SK-N-SH (cell line): ENCODE results near the gene FMN2. TPM values are rescaled to one million over a fixed set of nuclear protein-coding genes. Genes with fewer than 3 reads are reported as not detected.

ENCODE experiments used
- CTCF ChIA-PET: fragments of 300-600, 350-600 bp; formaldehyde crosslinking; extraction: SDS; loops from one replicate; lab custom pipeline; 2021; lab: Yijun Ruan, JAX
- POLR2A ChIA-PET: fragments of 350-600 bp; sonication (Branson Sonifier 250); formaldehyde crosslinking; extraction: SDS; loops from one replicate; lab custom pipeline; 2020; ENCODE audit warnings: antibody characterized with exemption, inconsistent platforms; lab: Yijun Ruan, JAX
- DNase-seq: peaks from one replicate; pipeline ENCODE4 v3.0.0; 2012
- H2AFZ ChIP-seq: fragments of 200-600 bp; sonication (generic); 2 replicates; pipeline ENCODE4 v1.8.1; 2016; ENCODE audit warnings: antibody characterized with exemption, mild to moderate bottlenecking, low read depth
- H3F3A ChIP-seq: fragments of 200-600 bp; sonication (generic); replicated peaks from 2 replicates; pipeline ENCODE3; 2016; ENCODE audit warnings: antibody characterized with exemption, mild to moderate bottlenecking; ENCODE audit not compliant: insufficient read depth
- H3K27ac ChIP-seq, 2 experiments: fragments of 200-500 bp in 1 of 2; fragments of 200-600 bp in 1 of 2; sonication (Bioruptor generic) in 1 of 2; sonication (generic), shearing (Covaris generic) in 1 of 2; 2 replicates each; pipeline versions ENCODE4 v1.5.1 to v1.6.1; 2014 to 2016; ENCODE audit warnings: low read depth in 2 of 2, inconsistent platforms in 1 of 2, low read length in 1 of 2, mild to moderate bottlenecking in 1 of 2, mixed read lengths in 1 of 2
- H3K27me3 ChIP-seq: fragments of 200-600 bp; sonication (generic), shearing (Covaris generic); 2 replicates; pipeline ENCODE4 v1.6.1; 2016; ENCODE audit warnings: mixed run types; ENCODE audit not compliant: insufficient read depth
- H3K36me3 ChIP-seq, 2 experiments: fragments of 200-500 bp in 1 of 2; fragments of 200-600 bp in 1 of 2; sonication (Bioruptor generic) in 1 of 2; sonication (generic) in 1 of 2; replicated peaks in 1 of 2; 2 replicates each; pipeline versions ENCODE3 to v1.5.1; 2014 to 2016; ENCODE audit warnings: low read length in 1 of 2, mild to moderate bottlenecking in 1 of 2; ENCODE audit not compliant: insufficient read depth in 2 of 2, control insufficient read depth in 1 of 2
- H3K4me1 ChIP-seq, 2 experiments: fragments of 200-500 bp in 1 of 2; fragments of 200-600 bp in 1 of 2; sonication (Bioruptor generic) in 1 of 2; sonication (generic), shearing (Covaris generic) in 1 of 2; 2 replicates each; pipeline versions ENCODE4 v1.5.1 to v1.6.1; 2014 to 2016; ENCODE audit warnings: low read depth in 1 of 2, low read length in 1 of 2, mixed run types in 1 of 2; ENCODE audit not compliant: insufficient read depth in 2 of 2, control insufficient read depth in 1 of 2
- H3K4me2 ChIP-seq: fragments of 200-600 bp; sonication (generic), shearing (Covaris generic); 2 replicates; pipeline ENCODE4 v1.6.1; 2017; ENCODE audit warnings: mixed run types
- H3K4me3 ChIP-seq, 2 experiments: fragments of 200-500 bp in 1 of 2; fragments of 200-600 bp in 1 of 2; sonication (Bioruptor generic) in 1 of 2; sonication (generic), shearing (Covaris generic) in 1 of 2; 2 replicates each; pipeline versions ENCODE4 v1.5.1 to v1.8.1; 2014 to 2016; ENCODE audit warnings: low read depth in 2 of 2, inconsistent platforms in 1 of 2, low read length in 1 of 2, mild to moderate bottlenecking in 1 of 2, mixed read lengths in 1 of 2, moderate library complexity in 1 of 2
- H3K79me2 ChIP-seq: fragments of 200-600 bp; sonication (generic); 2 replicates; pipeline ENCODE4 v1.8.1; 2017; ENCODE audit warnings: mild to moderate bottlenecking; ENCODE audit not compliant: insufficient read depth
- H3K9ac ChIP-seq: fragments of 200-600 bp; sonication (generic); 2 replicates; pipeline ENCODE4 v1.6.1; 2017; ENCODE audit warnings: mixed run types
- H3K9me2 ChIP-seq: fragments of 200-600 bp; sonication (generic); 2 replicates; pipeline ENCODE4 v1.6.1; 2017; ENCODE audit warnings: mixed run types
- H3K9me3 ChIP-seq: fragments of 200-600 bp; sonication (generic); 2 replicates; pipeline ENCODE4 v1.6.1; 2017; ENCODE audit warnings: mixed run types, mild to moderate bottlenecking, moderate library complexity
- H4K20me1 ChIP-seq: fragments of 200-600 bp; sonication (generic); 2 replicates; pipeline ENCODE4 v1.6.1; 2017; ENCODE audit warnings: mild to moderate bottlenecking, mixed run types; ENCODE audit not compliant: insufficient read depth
- CHD2 ChIP-seq: fragments of 150-350 bp; IDR thresholded peaks from 2 replicates; pipeline ENCODE4 v1.6.1; 2018; ENCODE audit warnings: low read length; ENCODE audit not compliant: partially characterized antibody
- CTCF ChIP-seq: fragments of 200-600 bp; sonication (generic); IDR thresholded peaks from 2 replicates; pipeline ENCODE4 v1.6.1; 2017; ENCODE audit warnings: antibody characterized with exemption, mild to moderate bottlenecking, moderate library complexity
- ELF1 ChIP-seq: IDR thresholded peaks from 2 replicates; pipeline ENCODE4 v1.4.0; 2012
- EP300 ChIP-seq, 2 experiments: IDR thresholded peaks; 2 replicates each; pipeline versions ENCODE4 v1.4.0 to v1.6.1; 2012; ENCODE audit warnings: borderline replicate concordance in 1 of 2, low read depth in 1 of 2, low read length in 1 of 2
- EZH2phosphoT487 ChIP-seq: fragments of 200-600 bp; sonication (generic); IDR thresholded peaks from 2 replicates; pipeline ENCODE4 v1.6.1; 2017; ENCODE audit warnings: low read depth, mixed run types, mild to moderate bottlenecking, antibody characterized with exemption, moderate library complexity, borderline replicate concordance
- FOSL2 ChIP-seq: IDR thresholded peaks from 2 replicates; pipeline ENCODE4 v1.4.0; 2012; ENCODE audit warnings: low read depth, mild to moderate bottlenecking, moderate library complexity, borderline replicate concordance
- FOXM1 ChIP-seq: IDR thresholded peaks from 2 replicates; pipeline ENCODE4 v1.4.0; 2012; ENCODE audit warnings: low read depth, mild to moderate bottlenecking
- GABPA ChIP-seq: IDR thresholded peaks from 2 replicates; pipeline ENCODE4 v1.4.0; 2012; ENCODE audit warnings: low read depth, mild to moderate bottlenecking
- IRF3 ChIP-seq: fragments of 150-350 bp; IDR thresholded peaks from 2 replicates; pipeline ENCODE4 v1.6.1; 2016; ENCODE audit warnings: mild to moderate bottlenecking, low read depth, low read length
- JUND ChIP-seq: IDR thresholded peaks from 2 replicates; pipeline ENCODE4 v1.4.0; 2012
- MEF2A ChIP-seq: IDR thresholded peaks from 2 replicates; pipeline ENCODE4 v1.4.0; 2012; ENCODE audit warnings: low read depth, borderline replicate concordance
- NFIC ChIP-seq: IDR thresholded peaks from 2 replicates; pipeline ENCODE4 v1.4.0; 2012; ENCODE audit warnings: borderline replicate concordance
- NRF1 ChIP-seq: IDR thresholded peaks from 2 replicates; pipeline ENCODE4 v1.6.1; 2012; ENCODE audit warnings: low read depth, mild to moderate bottlenecking, low read length
- PBX3 ChIP-seq: IDR thresholded peaks from 2 replicates; pipeline ENCODE4; 2012
- RFX5 ChIP-seq: IDR thresholded peaks from 2 replicates; pipeline ENCODE4 v1.6.1; 2012; ENCODE audit warnings: mild to moderate bottlenecking, improper control_type of control experiment, low read length
- RXRA ChIP-seq: IDR thresholded peaks from 2 replicates; pipeline ENCODE4 v1.4.0; 2012; ENCODE audit warnings: low read depth, mild to moderate bottlenecking, borderline replicate concordance
- TAF1 ChIP-seq: IDR thresholded peaks from 2 replicates; pipeline ENCODE4 v1.6.1; 2012; ENCODE audit warnings: low read depth, mild to moderate bottlenecking, low read length, moderate library complexity, borderline replicate concordance
- TCF12 ChIP-seq: IDR thresholded peaks from 2 replicates; pipeline ENCODE4 v1.4.0; 2012
- WGBS: methylation state at CpG from one replicate; pipeline ENCODE4 v1.1.6; 2017; ENCODE audit warnings: low lambda C conversion rate; 5-methylcytosine and 5-hydroxymethylcytosine counted together
- polyA plus RNA-seq, 3 experiments: library from polyadenylated mRNA; depleted of rRNA; stranded (reverse); fragments of >200 nt; gene quantifications; 2 replicates each; pipeline ENCODE4 v1.2.3, GENCODE V29; 2012
- TF ChIP-seq, protein P1 (sequence below): IDR thresholded peaks from 2 replicates; pipeline ENCODE4 v1.6.1; 2012; ENCODE audit warnings: mild to moderate bottlenecking, low read depth, low read length, moderate library complexity
- TF ChIP-seq, protein P2 (sequence below): IDR thresholded peaks from 2 replicates; pipeline ENCODE4 v1.4.0; 2012; ENCODE audit warnings: low read depth, borderline replicate concordance
- TF ChIP-seq, protein P3 (sequence below): fragments of 150-350 bp; IDR thresholded peaks from 2 replicates; pipeline ENCODE4 v1.6.1; 2017; ENCODE audit warnings: antibody characterized with exemption, low read length, low read depth, borderline replicate concordance

Gene FMN2
- polyA plus RNA-seq, 1 of the 3 experiments (the other 2 are of a cell fraction) = 7.2 TPM

- no peak overlapping the region for H2AFZ ChIP-seq
- H3K27ac ChIP-seq = peak overlapping the region; percentile 27 to 86; a peak in 3 of 4 replicates
- H3K9me2 ChIP-seq = no peaks in the 10 kb centered on the region
- peaks cover 0 to 6% of the 10 kb centered on the region in 2 experiments; a peak in 2 of 4 replicates for H3K4me1 ChIP-seq
- ChIA-PET POLR2A (no interaction called here), CTCF (interaction anchor here (1.4 to 3.2 kb wide), 4 partner anchors 9 to 492 kb away, joined by 5 to 18 read pairs (median 10); no protein-coding TSS in a partner anchor)
- H3K79me2 ChIP-seq = peaks cover 32% of the 10 kb centered on the region; the same call in 1 of the 2 replicates
- no peaks in the 10 kb centered on the region for H3K27me3 ChIP-seq
- peaks cover 0 to 30% of the 10 kb centered on the region in 2 experiments for H3K36me3 ChIP-seq
- no peak overlapping the region for H3K9ac ChIP-seq
- peak; percentile 67 for DNase-seq
- H3K4me2 ChIP-seq = no peak overlapping the region
- 59% methylated on average over 9 of the region's 9 CpGs for WGBS
- H3K4me3 ChIP-seq = no peak overlapping the region
- H4K20me1 ChIP-seq = no peaks in the 10 kb centered on the region
- peaks cover 4% of the 10 kb centered on the region for H3F3A ChIP-seq
- peaks cover 7% of the 10 kb centered on the region; the same call in 1 of the 2 replicates for H3K9me3 ChIP-seq
- no peak for TF ChIP-seq RXRA
- no peak for TF ChIP-seq GABPA
- no peak for TF ChIP-seq CTCF
- no peak for TF ChIP-seq NFIC
- TF ChIP-seq, protein P1, sequence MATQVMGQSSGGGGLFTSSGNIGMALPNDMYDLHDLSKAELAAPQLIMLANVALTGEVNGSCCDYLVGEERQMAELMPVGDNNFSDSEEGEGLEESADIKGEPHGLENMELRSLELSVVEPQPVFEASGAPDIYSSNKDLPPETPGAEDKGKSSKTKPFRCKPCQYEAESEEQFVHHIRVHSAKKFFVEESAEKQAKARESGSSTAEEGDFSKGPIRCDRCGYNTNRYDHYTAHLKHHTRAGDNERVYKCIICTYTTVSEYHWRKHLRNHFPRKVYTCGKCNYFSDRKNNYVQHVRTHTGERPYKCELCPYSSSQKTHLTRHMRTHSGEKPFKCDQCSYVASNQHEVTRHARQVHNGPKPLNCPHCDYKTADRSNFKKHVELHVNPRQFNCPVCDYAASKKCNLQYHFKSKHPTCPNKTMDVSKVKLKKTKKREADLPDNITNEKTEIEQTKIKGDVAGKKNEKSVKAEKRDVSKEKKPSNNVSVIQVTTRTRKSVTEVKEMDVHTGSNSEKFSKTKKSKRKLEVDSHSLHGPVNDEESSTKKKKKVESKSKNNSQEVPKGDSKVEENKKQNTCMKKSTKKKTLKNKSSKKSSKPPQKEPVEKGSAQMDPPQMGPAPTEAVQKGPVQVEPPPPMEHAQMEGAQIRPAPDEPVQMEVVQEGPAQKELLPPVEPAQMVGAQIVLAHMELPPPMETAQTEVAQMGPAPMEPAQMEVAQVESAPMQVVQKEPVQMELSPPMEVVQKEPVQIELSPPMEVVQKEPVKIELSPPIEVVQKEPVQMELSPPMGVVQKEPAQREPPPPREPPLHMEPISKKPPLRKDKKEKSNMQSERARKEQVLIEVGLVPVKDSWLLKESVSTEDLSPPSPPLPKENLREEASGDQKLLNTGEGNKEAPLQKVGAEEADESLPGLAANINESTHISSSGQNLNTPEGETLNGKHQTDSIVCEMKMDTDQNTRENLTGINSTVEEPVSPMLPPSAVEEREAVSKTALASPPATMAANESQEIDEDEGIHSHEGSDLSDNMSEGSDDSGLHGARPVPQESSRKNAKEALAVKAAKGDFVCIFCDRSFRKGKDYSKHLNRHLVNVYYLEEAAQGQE = no peak
- no peak for TF ChIP-seq TAF1
- TF ChIP-seq RFX5 = no peak
- no peak for TF ChIP-seq IRF3
- TF ChIP-seq MEF2A = no peak
- no peak for TF ChIP-seq FOXM1
- TF ChIP-seq PBX3 = no peak
- TF ChIP-seq, protein P2, sequence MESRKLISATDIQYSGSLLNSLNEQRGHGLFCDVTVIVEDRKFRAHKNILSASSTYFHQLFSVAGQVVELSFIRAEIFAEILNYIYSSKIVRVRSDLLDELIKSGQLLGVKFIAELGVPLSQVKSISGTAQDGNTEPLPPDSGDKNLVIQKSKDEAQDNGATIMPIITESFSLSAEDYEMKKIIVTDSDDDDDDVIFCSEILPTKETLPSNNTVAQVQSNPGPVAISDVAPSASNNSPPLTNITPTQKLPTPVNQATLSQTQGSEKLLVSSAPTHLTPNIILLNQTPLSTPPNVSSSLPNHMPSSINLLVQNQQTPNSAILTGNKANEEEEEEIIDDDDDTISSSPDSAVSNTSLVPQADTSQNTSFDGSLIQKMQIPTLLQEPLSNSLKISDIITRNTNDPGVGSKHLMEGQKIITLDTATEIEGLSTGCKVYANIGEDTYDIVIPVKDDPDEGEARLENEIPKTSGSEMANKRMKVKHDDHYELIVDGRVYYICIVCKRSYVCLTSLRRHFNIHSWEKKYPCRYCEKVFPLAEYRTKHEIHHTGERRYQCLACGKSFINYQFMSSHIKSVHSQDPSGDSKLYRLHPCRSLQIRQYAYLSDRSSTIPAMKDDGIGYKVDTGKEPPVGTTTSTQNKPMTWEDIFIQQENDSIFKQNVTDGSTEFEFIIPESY = no peak
- TF ChIP-seq FOSL2 = no peak
- peak in 1 of 2 experiments; percentile 75; a peak in 2 of 4 replicates for TF ChIP-seq EP300 (IDR thresholded peaks at IDR 0.05; ENCODE audit: borderline replicate concordance in 1 of 2, low read depth in 1 of 2, low read length in 1 of 2)
- no peak for TF ChIP-seq JUND
- no peak; the same call in 1 of the 2 replicates for TF ChIP-seq TCF12
- no peak for TF ChIP-seq EZH2phosphoT487
- TF ChIP-seq ELF1 = no peak
- TF ChIP-seq, protein P3, sequence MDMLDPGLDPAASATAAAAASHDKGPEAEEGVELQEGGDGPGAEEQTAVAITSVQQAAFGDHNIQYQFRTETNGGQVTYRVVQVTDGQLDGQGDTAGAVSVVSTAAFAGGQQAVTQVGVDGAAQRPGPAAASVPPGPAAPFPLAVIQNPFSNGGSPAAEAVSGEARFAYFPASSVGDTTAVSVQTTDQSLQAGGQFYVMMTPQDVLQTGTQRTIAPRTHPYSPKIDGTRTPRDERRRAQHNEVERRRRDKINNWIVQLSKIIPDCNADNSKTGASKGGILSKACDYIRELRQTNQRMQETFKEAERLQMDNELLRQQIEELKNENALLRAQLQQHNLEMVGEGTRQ = no peak
- no peak for TF ChIP-seq CHD2
- no peak for TF ChIP-seq NRF1
Observed at GRCh38 chr1:240199758-240200645, 108.3 kb downstream of the FMN2 start.
